Panc1 (cell line): ENCODE measurements around the gene HOXA10.

Experiments
- CTCF ChIP-seq: fragments of 450-650 bp; IDR thresholded peaks from 2 replicates; pipeline ENCODE4 v1.5.1; 2017; ENCODE audit warnings: mild to moderate bottlenecking
- POLR2AphosphoS5 ChIP-seq: IDR thresholded peaks from 2 replicates; pipeline ENCODE4 v1.6.1; 2012; ENCODE audit warnings: mild to moderate bottlenecking, low read depth, low read length, moderate library complexity
- REST ChIP-seq, 2 experiments: IDR thresholded peaks; 2 replicates each; pipeline ENCODE4 v1.6.1; 2011 to 2012; ENCODE audit warnings: low read depth in 2 of 2, control low read depth in 1 of 2, low read length in 1 of 2, mild to moderate bottlenecking in 1 of 2, moderate library complexity in 1 of 2; ENCODE audit not compliant: insufficient read depth in 1 of 2
- TCF7L2 ChIP-seq: IDR thresholded peaks from 2 replicates; pipeline ENCODE4 v1.6.1; 2011; ENCODE audit warnings: mild to moderate bottlenecking, low read depth, low read length, inconsistent platforms

- TF ChIP-seq CTCF = no peak
- TF ChIP-seq REST (IDR thresholded peaks at IDR 0.05; ENCODE audit: insufficient read depth in 1 of 2, low read depth in 2 of 2, low read length in 1 of 2) = no peak
- no peak; the same call in 1 of the 2 replicates for TF ChIP-seq TCF7L2
- TF ChIP-seq POLR2AphosphoS5 = no peak
Observed at GRCh38 chr7:27183682-27184336, 9.7 kb upstream of the HOXA10 start.
